Left kidney (tissue), 2 donors: Measurements from ENCODE around the gene ZDHHC17. TPM values are rescaled to one million over a fixed set of nuclear protein-coding genes. Genes with fewer than 3 reads are reported as not detected.

Experiments used
- DNase-seq: peaks from one replicate; pipeline ENCODE4 v3.0.0-alpha.2; 2013
- polyA plus RNA-seq: library from polyadenylated mRNA; unstranded; fragments of 120-200 nt; gene quantifications from one replicate; pipeline ENCODE4 v1.2.1, GENCODE V29; 2013; ENCODE audit not compliant: insufficient read length

The ZDHHC17 gene
- polyA plus RNA-seq, 1 donor = 94.5 TPM

DNA sequence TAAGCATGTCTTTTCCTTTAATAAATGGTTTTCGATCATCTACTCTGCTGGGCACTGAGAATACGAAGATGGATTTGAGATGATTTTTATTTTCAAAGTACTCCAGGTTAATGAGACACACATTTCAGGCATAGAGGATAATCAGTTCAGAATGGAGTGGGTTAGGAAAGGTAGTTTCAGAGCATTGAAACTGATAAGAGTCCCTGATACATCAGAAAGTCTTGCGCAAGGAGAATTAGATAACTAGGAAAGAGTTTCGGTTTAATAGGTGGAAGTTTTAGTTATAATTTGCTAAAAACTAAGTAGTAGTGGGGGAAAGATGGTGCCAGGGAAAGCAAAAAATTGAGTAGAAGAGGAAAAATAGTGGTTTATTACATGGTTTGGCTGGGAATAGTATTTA, 50.1 kb downstream of the ZDHHC17 start:
- DNase-seq = no peak

DNA sequence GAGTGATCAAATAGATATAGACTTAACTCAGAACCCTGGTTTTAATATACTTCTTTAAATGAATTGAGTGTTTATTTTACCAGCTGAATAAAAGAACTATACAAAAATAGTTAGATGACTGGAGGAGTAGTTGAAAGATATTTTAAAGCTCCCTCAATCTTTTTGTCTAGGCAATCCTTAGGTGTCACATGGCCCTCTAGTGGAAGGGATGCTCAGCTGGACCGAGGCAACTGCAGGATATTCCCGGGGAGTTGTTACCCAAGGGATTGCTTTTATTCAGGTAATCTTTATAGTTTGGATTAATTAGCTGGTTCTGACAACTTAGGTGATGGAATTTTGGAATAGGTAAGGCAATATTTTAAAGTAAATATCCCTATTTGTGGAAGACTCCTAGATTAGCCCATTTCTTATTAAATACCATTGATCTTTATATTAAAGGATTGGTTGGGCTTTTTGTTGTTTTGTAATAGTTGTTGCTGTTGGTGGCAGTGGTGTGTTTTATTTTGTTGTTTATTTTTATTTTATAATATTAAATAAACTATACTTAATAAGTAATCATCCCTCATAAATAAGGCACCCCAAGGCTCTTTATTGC, 57.1 kb downstream of the ZDHHC17 start:
- peak; percentile 6 for DNase-seq

DNA sequence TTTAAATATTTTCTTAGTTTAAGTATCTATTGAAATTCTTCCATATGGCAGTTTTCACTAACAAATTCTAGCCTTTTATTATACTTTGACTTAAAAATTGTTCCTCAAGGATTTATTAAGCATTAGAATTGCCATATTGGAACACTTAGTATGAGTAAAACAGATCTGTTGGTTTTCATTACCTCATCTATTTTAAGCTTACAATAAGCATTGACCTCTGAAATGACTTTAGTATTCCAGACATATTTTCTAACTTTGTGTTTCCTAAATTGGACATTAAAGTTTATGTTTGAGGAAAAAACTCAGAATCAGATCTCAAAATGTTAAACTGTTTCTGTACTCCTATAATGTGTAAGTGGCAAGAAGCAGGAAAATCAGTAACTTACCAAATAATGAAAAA, 66.5 kb downstream of the ZDHHC17 start:
- no peak for DNase-seq

DNA sequence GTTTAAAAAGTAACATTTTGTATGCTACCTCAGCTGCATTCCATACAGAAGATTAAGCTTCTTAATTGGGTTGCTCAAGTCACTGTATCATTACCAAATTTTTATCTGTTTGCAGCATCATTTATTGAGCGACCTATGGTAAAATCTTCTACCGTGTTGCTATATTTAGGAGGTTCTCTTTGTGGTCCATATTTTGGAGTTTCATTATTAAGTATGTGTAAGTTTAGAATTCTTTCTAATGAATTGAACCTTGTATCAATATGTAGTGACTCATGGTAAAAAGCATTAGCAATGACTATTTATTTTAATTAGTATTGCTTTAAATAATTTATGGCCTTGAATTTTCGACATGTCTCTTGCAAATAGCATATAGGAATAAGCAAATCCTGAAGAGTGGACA, 72.7 kb downstream of the ZDHHC17 start:
- DNase-seq = no peak

DNA sequence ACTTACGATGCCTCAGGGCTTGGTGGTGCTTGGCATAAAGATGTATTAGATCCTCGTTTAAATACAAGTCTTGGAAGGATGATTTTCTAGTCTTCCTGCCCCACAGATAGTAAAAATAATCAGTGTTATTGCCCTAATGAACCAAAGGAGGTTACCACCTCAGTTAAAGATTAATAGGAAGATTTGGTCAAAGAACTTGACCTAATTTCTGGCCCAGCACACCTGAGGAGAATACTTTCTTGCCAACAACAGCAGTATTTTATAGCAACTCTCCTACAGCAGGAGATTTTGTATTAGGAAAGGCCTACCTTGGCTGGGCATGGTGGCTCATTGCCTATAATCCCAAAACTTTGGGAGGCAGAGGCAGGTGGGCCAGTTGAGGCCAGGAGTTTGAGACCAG, 83.3 kb downstream of the ZDHHC17 start:
- no peak for DNase-seq

DNA sequence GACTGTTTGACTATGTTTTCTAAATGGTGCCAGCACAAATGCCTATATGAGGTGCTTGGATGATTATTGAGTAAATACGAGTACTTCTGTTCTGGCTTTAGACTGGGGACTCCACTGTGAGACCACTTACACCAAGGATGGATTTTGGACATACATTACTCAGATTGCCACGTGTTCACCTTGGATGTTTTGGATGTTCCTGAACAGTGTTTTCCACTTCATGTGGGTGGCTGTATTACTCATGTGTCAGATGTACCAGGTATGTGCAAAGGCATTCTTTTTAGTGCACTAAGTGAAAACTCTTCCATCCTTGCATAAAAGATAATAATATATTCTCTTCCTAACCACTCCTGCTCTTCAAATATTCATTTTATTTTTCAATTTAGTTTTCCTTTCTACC, 84.2 kb downstream of the ZDHHC17 start:
- no peak for DNase-seq

DNA sequence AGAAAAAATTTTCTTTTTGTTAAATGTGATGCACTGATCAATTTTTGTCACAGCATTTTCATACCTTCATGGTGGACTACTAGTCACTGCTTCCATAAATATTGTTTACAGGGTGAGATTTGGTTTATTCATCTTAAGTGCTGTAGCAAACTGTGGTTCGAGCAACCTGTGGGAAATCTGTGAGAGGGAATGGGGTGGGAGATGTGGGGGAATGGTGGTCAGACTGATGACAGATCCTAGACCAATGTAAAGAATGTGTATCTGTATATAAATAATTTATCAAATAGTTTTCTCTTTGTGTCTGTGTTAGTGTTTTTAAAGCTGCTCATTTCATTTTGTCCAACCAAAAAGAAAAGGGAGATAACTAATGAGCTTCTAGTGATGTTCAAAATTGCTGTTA, 88.2 kb downstream of the ZDHHC17 start:
- DNase-seq = no peak

DNA sequence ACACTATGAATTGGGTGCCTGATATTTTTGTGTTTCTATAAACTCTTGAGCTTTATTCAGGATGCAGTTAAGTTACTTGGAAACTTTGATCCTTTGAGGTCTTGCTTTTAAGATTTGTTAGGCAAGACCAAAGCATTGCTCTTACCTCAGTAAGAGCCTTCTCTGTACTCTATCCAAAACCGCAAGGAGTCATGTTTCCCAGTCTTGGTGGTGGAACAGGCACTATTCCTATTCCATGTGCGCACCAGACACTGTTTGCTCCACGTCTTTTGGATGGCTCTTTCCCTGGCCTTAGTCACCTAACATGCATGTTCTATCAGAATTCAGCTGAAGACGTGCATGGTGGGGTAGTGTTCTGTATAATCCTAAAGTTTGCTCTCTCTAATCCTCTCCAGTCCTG, 91.4 kb downstream of the ZDHHC17 start:
- no peak for DNase-seq

DNA sequence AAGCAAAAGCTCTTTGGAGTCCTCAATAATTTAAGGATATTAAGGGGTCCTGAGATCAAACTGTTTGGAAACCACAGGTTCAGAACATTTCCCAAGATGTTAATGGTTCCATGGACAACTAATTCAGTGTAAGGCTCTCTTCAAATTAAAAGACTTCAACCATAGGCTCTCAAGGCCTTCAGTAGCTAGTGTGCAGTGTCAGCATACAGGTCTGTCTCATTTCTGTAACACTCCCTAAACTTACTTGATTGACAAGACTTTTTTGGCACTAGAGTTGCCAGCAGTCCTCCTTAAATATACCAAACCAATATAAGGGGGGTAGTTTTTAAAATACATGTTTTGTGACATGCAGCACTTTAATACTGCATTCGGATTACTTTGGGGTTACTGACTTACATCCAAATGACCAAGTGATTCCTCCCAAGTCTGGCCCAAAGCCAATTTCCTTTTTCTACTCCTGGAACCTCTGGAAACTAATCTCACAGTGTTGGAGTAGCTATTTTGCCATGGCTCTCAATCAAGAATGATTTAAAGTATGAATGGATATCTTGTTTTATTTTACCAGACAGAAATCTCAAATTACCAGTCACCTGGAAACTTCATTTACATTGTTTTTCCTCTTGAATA, 92.2 kb downstream of the ZDHHC17 start:
- DNase-seq = no peak

DNA sequence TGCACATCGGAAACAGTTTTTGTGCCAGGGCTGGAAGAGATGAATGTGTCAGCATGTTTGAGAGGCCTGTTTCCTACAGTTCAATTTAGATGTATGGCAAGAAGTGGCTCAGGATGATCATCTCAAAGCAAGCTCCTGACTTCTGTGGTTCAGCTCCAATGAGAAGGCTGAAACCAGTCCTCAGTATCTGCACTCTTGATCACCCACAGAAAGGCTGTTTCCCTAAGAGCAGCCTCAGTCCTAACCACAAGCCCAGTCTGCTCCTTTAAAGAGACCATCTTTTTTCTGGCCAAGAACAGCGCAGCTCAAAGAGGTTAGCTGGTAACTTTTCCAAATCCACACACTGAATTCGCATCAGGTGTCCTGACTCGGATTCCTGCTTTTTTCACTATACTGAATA, 95.7 kb downstream of the ZDHHC17 start:
- DNase-seq = no peak

DNA sequence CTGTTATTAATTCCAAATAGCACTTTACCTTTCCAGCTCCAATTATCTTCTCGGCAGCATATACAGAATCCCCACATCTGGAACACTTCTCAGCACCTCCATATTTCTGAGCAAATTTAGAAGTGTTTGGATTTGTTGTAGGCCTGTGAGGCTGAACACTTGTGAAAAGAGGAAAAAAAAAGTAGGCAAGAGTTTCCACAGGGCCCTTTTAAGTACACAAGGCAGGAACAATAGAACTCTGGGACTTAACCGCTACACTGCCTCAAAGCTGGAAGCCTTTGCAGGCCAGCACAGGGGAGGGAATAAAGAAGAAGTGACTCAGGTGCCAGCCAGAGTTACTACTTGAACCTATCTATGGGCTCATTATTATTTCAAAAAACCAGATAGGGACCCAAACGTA, 96.3 kb downstream of the ZDHHC17 start:
- DNase-seq = no peak

DNA sequence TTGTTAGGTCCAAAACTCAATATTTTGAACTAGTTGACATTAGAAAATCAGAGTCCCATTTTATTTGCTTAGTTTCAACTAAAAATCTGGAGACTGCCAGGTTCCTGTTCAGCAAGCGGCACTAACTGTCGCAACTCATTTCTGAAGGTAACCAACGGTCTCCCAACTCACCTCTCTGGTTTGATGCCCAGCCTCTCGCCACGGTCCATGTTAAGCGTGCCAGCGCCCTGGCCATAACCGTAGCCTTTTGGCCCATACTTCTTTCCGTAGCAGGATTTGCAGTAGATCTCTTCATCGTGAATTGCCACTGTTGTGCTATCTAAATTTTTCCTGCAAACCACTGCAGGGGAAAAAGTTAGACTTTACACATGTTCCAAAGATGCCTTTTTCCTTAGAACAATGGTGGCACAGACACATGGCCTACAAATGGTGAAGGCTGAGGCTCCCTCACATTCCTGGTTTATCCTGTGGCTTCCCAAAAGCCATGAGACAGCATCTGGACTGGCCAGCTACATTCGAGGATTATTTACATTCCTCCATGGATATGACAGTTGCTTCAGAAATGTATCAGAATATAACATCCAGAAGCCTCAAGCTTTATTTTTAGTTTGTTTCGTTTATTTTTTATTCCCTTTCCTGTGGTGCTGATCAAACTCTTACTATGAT, 99.2 kb downstream of the ZDHHC17 start:
- no peak for DNase-seq

DNA sequence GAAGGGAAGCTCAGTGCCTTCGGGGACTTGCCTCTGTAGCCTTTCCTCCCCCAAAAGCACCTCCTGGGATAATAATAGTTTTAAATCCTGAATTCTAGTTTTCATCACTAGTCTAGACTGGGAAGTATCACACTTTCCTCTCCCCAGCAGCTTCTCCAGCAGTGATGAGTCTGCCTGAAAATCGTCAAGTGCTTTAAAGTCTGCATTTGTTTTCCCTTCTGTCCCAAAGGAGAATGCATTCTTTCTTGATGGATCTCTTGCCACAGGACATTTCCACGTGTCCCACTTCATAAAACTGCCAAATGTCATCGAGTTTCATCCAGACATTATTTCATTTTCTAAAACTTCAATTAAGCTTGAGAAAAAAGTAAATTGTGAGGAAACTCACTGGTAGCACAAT, 99.9 kb downstream of the ZDHHC17 start:
- DNase-seq = no peak

DNA sequence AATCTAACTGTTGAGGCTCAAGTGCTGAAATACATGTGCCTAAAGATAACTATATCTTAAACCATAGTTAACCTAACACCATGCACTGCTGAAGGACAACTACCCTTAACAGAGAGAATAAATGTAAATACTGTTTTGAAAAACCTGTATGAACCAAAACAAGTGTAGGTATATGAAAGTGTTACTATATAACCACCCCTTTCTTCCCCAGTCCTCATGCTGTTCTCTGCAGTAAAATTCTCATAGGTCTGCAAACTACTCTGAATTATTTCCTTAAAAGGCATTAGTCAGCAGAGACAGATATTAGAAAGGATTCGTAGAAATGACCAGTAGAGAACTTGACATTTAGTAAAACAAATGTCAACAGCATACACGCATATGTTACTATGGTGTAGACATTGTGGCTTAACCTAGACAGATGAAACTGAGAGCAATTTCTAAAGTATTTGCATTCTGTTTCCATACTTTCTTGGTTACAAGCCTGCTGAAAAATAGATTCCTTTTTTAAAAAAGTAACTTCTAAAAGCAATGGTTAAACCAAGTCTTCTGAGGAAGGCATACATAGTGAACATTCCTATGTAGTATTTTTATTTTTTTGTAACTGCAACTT, 101.0 kb downstream of the ZDHHC17 start:
- DNase-seq = no peak

DNA sequence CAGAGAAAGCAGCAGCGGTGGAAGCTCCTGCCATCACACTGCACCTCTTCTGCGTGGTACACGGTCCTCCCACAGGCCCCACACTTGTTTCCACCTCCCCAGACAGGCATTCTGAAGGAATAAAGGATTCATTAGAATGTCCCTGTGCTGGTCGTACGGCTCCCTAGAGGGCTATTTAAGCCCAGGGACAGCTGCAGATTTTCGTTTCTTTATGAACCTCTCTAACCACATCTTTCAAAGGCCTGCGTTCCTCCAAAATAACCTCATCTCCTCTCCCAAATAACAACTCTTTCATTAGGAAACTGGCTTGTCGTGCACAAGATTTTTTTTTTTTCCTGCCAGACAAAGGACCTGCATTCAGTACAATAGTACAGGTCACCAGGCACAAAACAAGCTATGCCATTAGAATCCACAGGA, 102.2 kb downstream of the ZDHHC17 start:
- DNase-seq = no peak

DNA sequence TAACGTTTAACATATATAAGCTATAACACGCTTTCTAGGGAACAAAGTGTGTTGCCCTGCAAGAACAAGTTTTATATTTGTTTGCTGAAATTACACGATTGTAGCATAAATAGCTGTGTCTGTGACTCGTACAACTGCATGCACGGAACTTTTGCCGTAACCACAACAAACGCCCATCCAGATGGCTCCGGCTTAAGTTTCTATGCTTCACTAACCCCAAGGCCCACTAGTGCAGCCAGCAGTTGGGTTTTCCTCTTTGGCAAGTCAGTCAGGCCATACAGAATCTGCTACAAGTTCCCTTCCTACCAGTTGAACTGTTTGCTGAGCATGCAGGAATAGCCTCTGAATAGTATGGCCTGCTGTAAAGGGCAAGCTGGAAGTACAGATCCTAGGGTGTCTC, 102.8 kb downstream of the ZDHHC17 start:
- no peak for DNase-seq

DNA sequence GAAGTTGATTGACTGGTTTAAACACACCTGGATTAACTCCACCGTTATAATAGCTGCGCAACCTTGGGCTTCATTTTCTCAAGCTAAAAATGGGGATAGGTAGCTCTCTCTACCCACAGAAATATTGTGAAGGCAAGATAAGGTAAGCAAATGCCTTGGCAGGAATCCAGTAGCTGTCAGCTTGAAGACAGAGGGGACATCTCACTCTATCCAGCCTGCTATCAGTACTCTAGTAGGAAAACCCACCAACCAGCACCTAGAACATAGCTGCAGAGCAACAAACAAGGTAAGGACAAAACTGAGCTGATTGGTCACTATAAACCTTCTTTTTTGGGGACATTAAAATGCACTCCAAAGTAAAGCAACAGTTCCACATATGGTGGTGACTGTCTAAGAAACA, 107.2 kb downstream of the ZDHHC17 start:
- no peak for DNase-seq

DNA sequence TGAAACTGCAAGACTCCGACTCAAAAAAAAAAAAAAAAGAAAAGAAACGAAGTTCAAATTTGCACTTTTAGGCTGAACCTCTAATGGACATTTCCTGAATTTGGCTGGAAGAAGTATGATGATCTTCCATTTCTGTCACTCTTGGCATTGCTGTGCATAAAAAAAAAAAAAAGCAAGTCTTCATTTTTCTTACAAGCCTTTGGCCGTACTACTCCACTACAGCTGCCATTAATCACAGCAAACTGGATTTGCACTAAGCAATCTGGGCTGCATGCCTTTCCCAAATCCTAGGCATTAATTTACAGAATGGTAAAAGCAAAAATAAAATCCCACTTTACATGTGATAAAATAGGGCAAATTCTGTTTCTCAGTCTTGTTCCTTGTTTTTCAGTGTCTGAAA, 107.8 kb downstream of the ZDHHC17 start:
- no peak for DNase-seq

DNA sequence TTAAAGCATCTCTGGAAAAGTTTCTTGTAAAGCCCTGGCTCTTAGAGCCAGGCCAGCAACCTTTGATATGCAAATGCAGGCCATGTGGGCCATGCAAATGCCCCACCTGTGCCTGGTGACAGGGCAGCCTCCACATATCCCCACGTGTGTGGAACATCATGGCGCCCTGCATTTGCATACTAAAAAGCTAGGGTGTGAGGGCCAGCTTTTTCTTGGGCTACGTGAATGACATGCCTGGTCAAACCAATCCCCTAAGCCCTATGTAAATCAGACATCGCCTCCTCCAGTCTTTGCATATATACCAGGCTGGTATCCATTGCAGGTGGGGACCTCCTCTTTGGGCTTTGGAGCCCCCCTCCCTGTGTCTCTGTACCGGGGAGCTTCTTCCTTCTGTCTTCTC, 108.5 kb downstream of the ZDHHC17 start:
- no peak for DNase-seq

DNA sequence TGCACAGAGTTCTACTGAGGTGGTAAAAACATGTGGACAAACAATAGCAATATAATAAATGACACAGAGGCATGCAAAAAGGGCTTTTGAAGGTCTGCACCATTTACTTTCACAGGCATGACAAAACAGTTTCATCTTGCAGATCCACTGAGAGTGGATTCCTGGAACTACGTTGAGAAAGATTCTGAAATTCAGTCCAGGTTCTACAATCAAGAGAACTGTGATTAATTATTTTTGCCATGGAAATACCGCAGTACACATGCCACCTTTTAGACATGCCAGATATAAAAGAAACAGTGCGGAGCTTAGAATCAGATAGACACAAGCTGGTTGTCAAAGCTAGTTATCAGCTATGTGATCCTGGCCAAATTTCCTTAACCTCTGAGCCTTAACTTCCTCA, 110.1 kb downstream of the ZDHHC17 start:
- no peak for DNase-seq

DNA sequence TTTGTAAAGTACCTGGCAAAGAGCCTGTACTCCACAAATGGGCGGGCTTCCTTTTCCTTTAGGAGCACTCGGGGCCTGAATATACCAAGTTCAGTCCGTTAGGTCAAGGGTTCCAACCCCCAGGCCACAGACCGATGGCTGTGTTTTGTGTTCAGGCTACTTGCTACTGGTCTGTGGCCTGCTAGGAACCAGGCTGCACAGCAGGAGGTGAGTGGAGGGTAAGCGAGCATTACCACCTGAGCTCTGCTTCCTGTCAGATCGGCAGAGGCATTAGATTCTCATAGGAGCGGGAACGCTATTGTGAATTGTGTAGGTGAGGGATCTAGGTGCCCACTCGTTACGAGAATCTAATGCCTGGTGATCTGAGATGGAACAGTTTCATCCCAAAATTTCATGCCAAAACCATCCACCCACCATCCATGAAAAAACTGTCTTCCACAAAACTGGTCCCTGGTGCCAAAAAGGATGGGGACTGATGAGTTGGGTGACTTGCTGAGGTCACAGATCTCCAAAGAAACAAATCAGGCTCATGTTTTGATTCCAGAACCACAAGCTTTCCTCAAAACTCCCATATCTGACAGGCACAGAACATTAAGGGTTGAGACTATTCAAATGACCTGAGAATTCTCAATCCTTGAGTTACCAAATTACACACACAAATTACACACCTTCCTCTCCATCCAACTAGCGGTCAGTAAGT, 110.7 kb downstream of the ZDHHC17 start:
- no peak for DNase-seq

DNA sequence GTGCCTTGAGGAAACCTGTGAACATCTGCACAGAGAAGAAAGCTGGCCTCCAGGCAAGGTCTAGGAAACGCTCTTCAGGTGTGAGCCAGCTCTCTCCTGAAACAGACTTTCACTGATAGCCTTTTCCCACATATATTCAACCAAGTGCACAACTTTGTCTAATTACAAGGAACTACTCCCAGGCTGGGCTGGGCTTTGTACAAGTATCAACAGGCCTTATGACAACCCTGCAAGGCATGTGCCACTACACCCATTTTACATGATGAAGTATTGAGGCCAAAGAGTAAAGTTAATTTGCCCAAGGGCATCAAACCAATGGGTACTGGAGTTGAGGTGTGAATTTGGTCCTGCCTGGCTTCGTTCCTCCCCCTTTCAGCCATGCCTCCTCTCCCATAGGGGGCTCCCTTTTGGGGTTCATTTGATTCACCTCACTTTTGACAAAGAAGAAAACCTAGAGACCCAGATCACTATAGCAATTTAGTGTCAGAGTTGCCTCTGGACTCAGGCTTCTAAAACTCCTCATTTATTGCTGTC, 112.8 kb downstream of the ZDHHC17 start:
- DNase-seq = no peak
